ENCODE measurements around the gene SOX9.
"Not testable (repeated sequence)": the region's sequence is repeated elsewhere in the genome, so short reads cannot be mapped to it uniquely, and the experiment has no call there.

Gene SOX9

DNA sequence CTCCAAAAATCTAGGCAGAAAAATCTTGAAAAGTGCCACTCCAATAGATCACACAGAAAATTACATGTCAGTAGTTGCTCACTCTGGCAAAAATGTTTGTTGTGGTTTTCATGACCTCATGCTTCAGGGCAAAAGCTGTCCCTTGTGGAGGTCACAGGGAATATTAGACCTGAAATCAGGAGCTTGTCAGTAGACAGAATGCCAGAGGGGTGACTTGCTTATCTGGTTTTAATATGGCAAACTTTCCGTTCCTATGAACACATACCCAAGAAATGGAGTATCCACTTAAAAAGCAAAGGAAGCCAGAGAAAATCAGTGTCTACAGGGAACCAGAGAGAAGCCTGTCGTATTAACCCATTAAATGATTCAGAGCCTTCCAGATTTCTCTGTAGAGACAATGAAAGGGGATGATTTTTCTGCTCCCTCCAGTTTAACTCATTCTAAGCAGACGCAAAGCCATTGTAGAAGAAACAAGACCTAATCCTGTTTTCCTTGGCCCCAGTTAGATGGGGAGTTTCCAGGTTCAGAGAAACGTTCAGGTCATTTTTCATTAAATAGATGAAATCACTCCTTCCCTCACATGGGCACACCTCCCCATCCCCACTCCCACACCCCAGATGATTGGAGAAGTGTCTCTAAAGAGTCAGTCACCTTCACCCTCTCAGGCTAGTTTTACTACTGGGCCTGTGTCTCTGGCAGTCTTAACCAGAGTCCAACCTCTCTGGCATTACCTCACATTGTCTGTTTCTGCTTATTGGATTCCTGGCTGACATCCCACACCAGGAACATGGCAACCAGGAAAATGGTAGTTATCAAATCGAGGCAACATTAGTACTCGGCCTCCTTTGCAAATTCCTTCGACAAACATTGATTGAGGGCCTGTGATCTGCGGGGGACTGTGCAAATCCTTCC, 6.0 kb downstream of the SOX9 start:
- no peak for DNase-seq
- no peak for ATAC-seq

DNA sequence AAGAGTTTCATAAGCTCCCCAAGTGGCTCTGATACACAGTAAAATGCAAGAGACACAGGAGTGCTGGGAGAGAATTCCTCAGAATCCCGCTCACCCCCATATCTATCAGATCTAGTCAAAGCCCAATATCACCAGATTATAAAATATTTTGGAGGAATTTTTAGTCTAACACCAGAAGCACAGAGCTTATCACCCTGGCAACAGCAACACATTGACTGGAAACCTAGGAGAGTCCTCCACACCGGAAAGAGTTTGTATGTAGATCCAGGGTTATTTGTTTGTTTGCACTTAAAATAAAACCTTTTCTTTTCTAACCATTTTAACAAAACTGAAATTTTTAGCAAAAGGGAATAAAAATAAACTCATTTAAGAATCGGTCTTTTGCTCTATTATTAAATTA, 7.2 kb downstream of the SOX9 start:
- DNase-seq (no peak), ATAC-seq (no peak)

DNA sequence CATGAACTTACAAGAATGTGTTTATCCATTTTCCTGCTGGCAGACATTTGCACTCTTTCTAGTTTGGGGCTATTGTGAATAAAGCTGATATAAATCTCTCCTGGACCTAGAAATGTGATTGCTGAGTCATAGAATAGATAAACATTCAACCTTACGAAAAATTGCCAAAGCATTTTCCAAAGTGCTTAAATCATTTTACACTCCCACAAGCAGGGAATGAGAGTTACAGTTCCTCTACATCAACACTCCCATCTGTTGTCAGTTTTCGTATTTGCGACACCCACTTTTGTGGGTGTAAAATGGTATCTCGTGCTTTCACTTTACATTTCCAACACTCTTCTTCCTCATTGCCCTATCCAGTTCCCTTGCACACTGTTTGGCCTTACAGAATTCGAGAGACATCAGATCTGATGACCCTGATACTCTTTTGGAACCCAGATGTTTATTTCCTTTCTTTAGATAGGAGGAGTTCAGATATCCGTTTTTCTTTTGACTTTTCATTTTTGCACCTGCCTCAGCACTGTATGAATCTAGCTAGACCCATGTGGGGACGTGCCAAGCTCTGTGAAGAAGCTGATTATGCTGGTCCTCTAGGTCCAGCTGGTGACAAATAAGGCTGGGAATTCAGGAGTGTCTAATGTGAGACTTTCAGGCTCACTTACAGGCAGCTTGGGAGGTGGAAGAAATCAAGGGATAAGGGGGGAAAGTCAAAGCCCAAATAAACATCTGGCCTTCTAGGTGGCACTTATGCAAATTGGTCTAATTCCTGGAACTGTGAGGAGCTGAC, 14.0 kb downstream of the SOX9 start:
- DNase-seq: no peak

DNA sequence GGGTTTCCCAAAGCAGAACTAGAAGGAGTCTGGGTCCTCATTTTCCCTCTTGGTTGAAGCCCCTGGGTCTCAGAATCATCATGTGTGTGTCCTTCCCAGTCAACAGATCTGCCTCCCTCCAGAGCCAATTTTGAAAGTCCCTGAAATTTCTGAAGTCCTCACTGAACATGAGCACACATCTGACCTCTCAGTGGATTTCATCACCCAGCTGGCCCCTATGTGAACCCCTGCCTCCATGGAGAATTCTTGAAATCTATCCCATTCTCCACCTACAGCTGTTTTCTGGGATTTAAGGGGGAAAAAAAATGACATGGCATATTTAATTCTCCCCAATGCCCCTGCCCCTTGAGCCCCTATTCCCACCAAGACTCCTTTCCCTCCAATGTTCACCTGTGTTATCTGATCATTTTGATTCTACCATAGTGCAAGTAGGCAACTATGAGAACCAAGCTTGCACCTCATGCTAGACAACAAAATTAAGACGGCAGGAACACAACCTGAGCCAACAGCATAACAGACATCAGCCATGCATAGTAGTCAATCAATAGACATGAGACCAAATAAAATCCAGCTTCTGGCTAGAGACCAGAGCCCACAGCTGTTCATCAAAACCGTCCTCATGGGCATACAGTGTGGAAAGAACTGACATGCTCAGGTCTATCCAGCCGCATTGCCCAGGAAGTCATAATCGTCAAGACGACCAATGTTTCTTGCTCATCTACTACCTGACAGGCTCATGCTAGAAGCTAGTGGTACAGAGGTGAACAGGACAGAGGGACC, 14.9 kb downstream of the SOX9 start:
- ATAC-seq (no peak), DNase-seq (no peak)

More for the DNA sequence above, 14.0 kb downstream of the SOX9 start:
- ATAC-seq: no peak

DNA sequence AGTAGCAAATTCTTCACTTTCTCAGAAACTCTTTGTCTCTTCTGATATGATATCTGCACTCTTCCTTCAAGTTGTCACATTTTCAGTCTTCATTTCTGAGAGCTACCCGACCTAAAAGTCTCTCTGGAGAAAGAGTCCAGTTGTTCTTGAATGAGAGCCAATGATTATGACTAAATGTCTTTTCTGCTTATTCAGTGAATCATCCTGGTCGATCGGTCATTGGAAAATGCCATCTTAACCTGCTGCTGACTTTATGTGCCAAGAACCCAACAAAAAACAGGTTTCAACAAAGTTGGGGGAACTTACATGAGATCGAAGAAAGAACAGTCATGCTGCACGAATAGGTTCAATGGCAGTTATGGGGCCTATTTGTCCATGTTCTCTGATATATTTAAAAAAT, 15.9 kb downstream of the SOX9 start:
- ATAC-seq: no peak
- no peak for DNase-seq

DNA sequence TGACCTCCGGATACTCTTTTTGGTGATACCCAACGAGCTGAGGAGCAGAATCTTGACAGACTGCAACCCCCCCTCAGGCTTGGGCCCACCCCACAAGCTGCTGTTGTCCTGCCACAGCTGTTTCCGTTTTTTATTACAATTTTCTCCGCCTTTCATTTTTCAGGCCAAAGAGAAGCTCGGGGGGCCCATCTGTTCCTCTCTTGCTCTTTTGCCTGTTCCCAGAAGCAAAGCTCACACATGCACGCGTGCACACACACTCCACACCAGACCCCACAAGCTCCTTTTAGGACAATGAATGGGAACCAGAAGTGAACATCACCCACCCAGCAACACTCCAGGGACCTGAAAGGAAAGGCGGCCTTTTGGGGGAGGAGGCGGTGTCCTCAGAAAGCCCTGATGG, 16.3 kb downstream of the SOX9 start:
- no peak for ATAC-seq
- no peak for DNase-seq

DNA sequence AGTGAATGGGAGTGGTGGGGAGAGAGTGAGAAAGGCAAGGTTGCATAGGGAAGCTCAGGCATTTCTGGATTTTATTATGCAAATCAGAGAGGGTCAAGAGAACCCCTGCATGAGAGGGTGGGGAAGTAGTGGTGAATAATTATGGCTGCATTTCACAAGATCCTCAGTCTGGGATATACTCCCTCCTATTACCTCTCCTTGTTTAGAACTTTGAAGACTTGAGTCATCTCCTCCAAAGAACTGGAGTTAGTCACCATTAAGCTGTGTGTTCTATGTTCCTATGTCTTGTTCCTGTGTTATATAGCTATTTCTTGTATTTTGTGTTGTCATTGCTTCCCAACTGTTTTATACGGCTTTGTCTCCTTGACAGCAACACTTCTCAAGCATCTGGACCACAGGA, 18.4 kb downstream of the SOX9 start:
- ATAC-seq (no peak), DNase-seq (no peak)

DNA sequence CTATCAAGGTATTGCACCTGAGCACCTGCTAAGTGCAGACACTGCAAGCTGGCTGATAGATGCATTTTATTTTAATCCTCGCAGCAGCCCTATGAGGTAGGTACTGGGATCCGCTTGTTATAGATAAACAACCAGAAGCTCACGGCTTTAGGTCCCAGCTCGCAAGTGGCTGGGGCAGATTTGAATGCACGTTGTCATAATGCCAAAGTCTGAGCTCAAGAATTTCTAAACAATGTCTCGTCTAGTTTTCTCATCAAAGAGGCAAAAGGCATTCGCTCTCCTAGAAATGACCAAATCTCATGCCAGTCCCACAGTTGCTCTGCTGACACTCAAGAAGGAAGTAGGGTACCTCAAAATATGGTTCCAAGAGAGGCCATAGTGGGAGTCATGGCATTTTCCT, 20.5 kb downstream of the SOX9 start:
- no peak for DNase-seq
- ATAC-seq: no peak

DNA sequence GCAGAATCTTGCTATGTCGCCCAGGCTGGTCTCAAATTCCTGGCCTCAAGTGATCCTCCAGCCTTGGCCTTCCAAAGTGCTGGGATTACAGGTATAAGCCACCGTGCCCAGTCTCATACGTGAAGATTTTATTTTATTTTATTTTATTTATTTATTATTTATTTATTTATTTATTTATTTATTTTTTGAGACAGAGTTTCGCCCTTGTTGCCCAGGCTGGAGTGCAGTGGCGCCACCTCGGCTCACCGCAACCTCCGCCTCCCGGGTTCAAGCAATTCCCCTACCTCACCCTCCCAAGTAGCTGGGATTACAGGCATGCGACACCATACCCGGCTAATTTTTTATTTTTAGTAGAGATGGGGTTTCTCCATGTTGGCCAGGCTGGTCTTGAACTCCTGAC, 21.3 kb downstream of the SOX9 start:
- DNase-seq, ATAC-seq: not testable (repeated sequence)

DNA sequence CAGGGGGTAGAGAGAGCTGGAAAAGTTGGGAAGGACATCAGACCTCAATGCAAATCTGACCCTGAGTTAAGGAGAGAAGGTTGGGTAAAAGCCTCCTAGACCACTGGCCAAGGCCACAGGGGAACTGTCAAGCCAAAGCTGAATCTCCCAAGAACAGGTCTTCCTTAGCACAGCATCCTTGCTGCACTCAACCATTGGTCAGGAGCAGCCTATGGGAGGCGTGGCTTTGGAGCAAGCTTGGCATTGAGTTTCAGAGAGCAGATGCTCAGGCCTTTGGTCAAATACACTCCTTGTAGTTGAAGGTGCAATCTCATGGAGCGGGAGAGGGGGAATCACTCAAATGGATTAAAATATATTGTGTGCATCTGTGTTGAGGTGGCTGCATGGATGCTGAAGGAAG, 21.8 kb downstream of the SOX9 start:
- no peak for ATAC-seq
- no peak for DNase-seq

DNA sequence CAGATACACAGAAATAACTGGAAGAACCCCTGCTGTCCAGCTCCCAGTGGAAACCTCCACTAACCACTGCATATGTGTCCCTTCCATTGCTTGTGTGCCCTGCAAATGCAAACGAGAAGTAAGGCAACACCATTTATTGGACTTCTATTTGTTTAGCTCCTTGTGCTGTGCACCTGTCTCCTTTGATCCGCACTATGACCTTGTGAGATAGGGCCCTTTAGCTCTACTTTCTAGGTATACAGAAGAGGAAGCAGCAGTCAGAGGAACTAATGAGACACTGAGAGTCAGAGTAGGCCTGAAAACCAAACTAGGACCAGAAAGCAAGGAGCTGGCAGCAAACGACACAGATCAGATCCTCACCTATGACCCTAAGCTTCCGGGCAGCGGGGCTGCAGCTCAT, 22.4 kb downstream of the SOX9 start:
- no peak for ATAC-seq

DNA sequence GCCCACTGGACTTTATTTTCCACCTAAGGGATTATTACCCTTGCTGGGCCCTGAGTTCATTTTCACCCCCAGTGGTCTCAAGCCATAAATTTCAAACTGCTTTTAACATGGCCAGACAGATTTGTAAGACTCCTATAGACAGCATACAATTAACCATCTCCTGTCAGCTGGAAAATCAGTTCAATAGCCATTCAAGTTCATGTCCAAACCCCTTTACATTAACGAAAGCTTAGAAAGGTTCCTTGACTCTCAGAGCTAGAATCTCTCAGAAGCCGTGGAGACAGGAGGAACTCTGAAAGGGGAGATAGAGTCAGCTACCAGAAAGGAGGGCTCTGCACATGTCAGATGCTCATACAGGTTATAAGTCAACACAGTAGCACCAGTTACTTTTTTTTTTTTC, 23.3 kb downstream of the SOX9 start:
- no peak for DNase-seq
- no peak for ATAC-seq

More for the DNA sequence above, 22.4 kb downstream of the SOX9 start:
- no peak for DNase-seq

DNA sequence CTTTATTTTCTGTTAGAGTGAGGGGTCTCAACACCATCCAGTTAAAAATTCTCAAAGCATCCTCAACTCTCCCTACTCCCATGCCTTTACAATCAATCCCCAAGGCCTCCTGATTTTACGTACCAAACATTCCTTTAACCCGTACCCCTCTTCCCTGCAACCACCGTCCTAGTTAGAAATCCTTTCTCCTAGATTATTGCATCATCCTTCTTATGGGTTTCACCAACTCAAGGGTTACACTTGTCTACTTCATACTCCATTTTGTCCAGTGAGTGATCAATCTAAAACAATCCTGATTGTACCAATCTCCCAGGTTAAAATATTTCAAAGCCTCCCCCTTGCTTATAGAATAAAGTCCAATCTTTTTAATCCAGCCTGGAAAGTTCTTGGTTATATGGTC, 24.7 kb downstream of the SOX9 start:
- DNase-seq: no peak
- no peak for ATAC-seq

DNA sequence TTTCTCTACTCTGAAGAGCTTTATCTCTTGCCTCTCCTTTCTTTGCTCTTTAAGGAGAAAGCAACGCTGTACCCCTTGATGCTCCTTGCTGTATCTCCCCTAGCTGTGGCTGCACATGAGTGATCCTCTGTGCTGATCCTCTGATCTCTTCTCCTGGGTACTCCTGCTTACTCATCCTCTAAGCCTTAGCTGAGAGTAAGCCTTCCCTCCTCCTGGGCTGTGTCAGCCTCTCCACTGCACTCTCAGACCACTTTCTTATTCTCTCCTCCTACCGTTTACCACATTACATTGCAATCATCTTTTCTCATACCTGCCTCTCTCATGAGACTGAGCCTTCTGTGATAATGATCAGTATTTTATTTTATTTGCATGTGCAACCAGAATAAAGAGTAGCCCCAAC, 25.1 kb downstream of the SOX9 start:
- no peak for DNase-seq
- ATAC-seq: no peak

DNA sequence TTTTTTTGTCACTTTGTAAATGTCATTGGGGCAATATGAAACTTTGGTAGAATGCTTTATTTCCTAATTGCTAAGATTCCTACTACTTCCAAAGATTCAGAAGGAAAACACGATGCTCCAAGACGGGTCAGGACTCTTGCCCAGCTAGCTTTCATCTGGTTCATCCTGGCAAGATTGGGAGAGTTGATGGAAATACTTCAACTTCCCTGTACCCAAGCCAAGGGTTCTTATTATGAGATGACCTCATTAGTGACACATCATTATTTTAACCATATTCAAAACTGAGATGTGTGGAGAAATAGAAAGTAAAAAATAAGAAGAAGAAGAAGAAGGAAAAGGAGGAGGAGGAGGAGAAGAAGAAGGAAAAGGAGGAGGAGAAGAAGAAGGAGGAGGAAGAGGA, 25.6 kb downstream of the SOX9 start:
- ATAC-seq (no peak), DNase-seq (no peak)

DNA sequence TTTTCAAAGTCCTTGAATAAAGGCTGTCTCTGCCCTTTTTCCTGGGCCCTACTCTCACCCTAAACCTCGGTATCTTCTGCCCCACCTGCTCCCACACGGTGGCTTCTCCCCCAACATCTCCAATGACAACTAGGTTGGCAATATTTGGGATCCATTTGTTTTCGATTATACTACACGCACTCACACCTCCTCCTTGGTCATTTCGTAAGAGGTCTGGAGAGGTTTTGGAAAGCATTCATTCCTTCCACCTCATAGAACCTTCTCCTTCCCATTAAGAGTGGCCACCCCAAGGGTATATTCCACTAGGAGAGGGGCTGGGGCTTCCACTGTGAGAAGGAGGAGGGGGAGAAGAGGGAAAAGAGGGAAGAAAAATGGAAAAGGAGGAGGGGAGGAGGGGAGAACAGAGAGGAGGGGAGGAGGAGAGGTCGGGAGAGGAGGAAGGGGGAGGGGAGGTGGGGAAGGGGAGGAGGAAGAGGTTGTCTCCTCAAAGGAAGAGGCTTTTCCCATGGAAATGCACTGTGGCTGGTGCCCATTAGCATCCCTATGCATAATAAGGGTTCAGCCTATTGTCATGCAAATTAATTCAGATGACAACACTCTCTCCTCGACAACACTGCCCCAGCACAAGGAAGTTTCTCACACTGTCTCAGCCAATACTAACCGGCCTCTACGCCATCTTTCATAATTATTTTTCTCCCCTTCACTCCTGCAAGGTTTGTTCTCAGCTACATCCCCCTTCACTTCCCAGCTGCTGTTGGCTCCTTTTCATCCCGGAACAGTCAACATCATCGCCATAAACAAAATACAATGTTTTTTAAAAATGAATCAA, 30.0 kb downstream of the SOX9 start:
- DNase-seq (no peak), ATAC-seq (no peak)

DNA sequence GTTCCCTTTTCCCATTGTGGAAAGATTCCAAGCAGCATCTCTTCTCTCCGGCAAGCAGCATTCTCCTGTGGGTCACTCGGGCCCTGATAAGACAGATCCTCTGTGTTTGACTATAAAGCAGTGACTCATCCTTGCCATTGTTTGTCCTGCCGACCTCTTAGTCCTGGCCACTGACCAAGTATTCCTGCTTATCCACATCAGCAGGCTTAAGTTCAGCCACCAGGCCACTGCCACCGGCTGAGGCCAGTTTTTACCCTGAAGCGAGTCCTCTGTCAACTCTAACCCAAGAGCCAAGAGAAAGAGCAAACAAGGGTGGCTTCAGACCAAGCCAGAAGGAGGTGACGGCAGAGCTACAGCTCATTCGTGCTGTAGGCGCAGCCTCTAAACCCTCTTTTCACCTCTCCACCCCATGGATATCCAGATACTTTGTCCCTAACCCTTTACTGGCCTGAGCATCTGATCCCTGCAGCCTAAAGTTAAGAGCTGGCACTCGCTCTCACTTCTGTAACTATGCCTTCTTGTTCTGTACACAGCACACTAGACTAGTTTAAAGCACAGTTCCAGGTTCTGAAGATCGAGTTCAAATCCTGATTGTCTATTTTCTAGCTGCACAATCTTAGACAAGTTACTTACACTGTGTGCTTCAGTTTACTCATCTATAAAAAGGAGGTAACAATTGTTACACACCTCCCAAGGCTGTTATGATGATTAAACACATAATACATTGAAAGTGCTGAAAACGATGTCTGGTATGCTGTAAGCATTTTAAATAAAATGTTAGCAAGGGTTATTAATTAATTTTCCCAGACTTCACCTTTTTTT, 31.0 kb downstream of the SOX9 start:
- no peak for ATAC-seq
- no peak for DNase-seq

DNA sequence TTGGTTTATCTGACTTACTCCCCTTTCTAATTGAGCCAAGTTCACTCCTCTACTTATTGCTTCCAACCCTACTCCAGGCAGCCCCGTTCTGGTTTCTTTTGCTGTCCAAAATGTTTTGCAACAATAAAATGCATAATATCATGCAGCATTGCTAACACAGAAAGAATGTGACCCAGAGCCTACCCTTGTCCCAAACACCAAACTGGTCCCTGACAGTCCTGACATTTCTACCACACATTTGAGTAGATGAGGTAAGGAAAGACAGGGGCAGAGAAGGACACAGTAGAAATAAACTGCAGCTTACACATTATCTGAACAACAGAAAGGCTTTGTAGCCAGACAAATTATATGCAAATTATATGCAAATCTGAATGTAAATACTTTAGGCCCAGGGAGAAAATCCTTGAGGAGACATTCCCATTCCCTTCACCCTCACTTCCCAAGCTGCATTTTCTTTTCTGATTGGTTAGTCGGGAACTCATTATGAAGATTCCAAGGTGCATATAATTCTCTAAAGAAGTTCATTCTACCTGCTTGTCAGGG, 31.6 kb downstream of the SOX9 start:
- DNase-seq (no peak), ATAC-seq (no peak)

DNA sequence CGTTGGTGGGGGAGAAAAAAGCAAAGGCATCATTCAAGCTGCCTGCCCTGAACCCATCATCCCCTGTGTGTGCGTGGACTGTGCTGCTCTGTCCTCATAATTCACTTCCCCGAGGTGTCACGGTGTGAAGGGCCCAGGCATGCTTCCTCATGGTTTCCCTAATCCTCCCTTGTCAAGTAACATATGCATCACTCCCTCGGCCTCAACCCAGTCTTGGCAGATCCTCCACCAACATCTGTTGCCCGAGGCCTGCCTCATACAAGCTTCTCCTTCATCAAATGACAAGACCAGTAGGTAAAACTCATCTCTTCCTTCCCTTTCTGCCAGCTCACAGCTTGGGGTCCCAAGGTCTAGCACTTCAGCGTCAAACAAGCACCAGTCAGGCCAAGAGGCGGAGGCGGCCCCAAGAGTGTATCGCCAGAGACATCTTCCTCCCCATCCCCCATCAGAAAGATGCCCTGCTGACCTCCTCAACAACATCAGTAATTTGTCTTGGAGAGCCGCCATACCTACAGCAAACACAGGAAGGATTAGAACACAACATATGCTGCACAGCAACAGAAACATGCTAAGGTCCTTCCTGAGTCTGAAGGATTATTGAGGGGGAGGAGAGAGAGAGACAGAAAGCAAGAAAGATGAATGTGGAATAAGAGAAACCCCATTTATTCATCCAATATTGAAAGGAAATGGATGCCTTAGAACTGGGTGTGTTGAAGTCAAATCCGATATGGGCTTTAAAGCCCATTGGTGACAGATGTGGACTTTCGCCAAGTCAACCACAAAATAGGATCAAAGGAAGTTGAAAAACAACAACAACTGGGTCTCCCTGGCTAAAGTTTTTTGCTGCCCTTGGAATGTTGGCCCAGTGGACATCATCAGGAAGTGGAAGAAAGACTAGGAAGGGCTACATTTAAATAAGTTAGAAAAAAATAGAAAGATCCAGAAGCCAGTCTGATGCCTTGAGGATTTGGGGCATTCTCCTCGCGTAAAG, 38.4 kb downstream of the SOX9 start:
- ATAC-seq (no peak), DNase-seq (no peak)
